Measurements from ENCODE around the gene MBNL2.

The MBNL2 gene

DNA sequence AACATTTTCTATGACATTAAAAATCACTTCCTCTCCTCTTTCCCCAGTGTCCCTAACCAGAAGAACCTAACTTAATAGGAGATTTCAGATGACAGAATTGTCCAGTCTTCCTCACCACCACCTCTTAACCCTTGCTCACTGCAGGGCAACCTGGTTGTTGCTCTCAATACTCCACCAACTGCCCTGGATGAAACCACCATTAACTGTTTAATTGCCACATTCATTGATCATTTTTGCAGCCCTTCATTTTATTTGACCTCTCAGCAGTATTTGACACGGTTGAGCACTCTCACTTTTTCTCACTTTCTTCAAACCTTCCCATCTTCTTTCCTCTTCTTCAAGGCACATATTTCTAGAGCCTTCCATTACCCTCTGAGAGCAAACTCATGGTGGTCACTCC, 84.0 kb downstream of the MBNL2 start:
- DNase-seq = no peak

GRCh38 chr13:97306645-97307044, 84.5 kb downstream of the MBNL2 start:
- DNase-seq = no peak

DNA sequence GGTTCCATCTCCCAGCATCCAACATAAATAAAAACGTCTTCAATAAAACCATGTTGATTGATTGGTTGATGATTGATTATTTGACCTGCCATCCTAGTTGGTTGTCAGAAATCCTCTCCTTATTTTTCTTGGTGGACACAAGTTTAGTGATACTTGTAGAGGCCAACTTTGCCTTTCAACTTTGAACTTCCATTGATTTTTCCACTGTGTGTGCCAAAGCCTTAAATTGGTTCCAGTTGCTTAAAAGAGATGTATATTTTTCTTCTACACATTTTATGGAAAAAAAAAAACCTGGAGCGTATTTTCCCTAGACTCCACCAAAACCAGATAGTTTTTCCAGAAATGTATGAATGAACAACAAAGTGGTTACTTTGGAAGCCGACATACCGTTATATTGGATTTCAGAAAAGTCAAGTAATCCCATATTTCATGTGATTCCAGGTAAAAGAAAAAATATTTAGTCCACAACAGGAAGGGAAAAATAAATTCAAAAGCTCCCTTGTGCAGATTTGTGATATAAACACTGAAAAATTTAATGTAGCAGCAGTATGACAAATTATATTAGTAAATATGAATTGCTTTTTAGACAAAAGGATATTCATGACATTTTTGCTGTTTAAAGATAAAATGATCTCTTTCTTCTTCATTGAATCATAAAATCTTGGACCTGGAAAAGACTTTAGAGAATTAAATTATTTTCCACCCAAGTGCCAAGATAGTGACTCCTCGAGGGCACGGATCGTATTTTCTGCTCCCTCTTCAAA, 85.2 kb downstream of the MBNL2 start:
- DNase-seq = no peak

DNA sequence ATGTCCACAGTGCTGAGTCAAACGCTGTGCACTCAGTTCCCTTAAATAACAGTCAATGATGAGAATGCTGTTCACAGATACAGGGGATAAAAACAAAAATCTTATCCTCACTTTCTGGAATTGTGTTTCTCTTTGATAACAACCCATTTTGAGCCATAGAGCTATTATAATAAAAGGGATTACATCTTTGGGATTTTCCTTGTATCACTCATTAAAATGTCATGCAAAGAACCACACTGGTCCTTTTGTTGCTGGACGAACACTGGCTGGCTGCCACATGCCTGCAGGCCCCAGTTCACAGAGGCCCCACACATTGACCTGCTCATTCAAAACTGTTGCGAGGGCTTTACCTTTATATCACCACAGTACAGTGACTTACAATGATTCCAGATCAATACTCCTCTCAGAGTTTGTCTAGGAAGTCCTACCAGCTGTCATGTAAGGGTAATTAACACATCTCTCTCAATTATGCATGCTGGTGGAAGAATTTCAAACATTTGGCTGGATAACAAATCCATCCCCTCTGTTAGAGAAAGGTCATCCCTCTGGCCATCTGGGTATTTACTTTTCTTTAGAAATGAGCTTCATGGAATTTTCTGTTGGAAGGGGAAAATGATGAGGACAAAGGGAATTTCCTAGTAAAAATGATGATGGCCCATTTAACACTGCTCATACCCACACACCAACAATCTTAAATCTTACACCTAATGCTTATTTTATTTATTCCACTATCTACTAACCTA, 85.9 kb downstream of the MBNL2 start:
- DNase-seq = peak in 1 of 2 experiments; percentile 33

GRCh38 chr13:97308735-97309429, 86.7 kb downstream of the MBNL2 start:
- no peak for DNase-seq

GRCh38 chr13:97310809-97311436, 88.8 kb downstream of the MBNL2 start:
- DNase-seq = no peak

GRCh38 chr13:97311956-97312355, 89.8 kb downstream of the MBNL2 start:
- no peak for DNase-seq

DNA sequence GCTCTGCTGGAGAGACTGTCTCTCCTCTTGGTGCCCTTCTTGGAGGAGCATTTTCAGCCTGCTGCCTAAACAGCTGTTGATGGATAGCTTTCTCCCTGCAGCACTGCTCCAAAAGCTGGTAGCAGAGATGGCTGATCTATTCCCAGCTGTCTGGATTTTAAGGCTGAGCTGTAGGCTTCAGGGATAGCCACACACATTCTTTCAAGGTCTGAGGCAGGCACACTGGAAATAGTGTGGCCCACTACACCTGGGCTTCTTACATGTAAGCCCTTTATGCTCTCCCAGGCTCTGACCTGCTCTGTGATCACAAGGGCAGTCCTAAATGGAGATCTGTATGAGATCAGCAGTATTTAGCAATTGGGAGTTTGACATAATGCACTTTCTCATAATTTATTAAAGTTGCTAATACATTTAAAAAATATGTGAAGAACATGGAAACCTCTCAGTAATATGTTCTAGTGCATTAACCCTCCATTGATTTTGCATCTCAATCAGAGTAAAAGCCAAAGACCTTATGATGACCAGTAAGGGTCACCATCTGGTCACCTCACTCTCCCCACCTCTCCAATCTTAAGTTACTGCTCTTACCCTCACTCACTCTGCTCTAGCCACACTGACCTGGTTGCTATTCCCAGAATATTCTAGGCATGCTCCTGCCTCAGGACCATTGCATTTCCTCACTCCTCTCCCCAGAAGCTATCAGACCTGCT, 91.6 kb downstream of the MBNL2 start:
- DNase-seq = peak in 1 of 2 experiments; percentile 8

DNA sequence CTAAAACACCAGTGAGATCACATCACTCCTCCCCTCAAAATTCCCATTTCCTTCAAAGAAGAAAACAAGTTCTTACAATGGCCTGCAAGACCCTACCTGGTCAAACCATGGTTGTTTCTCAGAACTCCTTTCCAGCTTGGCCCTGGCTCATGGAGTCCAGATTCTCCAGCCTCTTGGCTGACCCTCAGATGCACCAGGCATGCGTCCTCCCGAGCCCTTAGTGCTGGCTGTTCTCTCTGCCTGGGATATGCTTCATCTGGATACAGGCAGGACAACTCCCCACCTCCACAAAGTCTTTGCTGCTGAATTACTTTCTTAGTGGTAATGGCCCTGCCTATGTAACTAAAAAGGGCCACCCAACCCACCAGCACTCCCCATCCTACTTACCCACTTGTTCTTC, 94.3 kb downstream of the MBNL2 start:
- no peak for DNase-seq

DNA sequence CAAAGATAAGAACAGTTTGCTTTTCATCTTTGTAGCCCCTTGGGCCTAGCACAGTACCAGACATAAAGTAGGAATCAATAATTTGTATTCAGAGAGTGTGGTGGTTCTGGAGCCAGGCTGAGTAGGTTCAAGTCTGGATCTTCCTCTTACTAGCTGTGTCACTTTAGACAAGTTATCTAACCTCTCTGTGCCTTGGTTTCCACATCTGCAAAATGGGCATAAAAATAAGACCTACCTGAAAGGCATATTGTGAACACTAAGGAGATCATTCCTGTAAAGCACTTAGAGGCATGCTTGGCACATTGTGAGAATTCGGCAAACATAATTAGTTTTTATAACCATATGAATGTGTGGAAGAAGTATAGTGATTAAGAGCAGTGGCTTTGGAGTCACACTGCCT, 95.8 kb downstream of the MBNL2 start:
- DNase-seq = no peak

GRCh38 chr13:97318532-97318931, 96.4 kb downstream of the MBNL2 start:
- no peak for DNase-seq

- DNase-seq = no peak
These were observed 97.1 kb downstream of the MBNL2 start for GRCh38 chr13:97319113-97319720.

GRCh38 chr13:97321101-97321500, 99.0 kb downstream of the MBNL2 start:
- no peak for DNase-seq

DNA sequence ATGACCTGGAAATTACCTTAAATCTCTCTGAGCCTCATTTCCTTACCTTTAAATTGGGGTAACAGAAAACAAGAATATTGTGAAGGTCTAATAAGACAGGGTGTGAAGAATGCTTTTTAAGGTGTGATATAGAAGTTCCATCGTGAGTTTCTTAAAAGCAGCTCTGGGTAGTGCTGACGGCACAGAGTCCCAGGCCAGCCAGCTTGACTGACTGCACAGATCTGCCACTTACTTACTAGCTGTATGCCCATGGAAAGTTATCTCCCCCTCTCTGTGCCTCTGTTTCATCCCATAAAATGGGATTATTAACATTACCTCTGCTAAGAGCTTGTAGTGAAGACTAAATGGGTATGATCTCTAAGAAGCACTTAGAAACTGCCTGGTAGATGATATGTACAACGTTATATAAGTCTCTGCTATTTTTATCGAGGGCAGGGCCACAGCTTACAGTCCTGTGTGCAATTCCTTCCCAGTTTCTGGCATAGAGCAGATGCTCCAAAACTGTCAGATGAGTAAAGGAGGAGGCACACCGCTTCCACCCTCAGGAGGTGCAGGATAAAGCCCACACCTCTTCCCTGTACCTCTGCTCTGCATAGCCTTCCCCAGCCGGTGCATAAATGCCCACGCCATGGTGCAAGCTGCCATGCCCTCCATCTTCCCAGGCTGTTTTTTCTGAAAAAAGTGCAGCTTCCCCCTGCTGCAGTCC, 99.6 kb downstream of the MBNL2 start:
- DNase-seq = no peak

DNA sequence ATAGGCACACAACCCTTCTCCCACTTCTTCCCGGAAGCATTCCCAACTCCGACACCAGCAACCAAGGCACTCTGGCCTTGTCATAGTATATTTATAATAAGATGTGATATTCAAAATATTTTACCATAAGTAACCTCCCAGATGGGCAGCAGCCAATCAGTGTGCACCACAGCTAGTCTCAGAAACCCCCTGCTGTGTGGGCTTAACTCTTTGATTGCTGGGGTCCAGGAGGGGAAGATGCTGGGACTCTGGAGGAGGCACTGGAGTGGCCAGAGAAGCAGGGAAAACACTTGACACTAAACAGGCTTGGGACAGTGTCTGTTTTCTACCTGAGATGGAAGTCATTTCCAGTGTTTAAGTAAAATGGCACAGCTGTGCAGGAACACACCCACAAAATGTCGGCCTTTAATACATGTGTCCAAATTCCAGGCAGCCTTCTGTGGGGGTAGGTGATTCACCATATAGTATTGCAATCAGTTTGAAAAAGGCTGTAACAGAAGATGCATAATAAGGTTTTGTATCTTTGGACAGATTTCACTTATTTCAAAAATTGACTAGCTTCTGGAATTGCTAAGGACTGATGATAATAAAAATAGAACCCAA, 100.7 kb downstream of the MBNL2 start:
- DNase-seq = no peak

DNA sequence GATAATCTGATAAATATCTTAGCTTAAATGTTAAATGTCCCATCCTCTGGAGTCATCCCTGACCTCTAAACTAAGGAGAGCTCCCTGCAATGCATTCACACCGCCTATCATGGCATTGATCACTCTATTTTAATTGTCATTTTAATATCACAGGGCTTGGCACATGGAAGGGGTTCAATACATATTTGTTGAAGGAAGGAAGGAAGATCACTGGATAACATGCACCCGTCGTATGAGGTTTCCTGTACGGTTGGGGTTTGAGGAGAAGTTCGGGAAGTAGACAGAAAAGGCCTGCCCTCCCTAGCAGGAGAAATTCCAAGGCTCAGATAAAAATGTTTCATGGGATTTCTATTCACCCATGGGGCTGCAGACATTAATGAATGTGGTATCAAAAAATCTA, 102.0 kb downstream of the MBNL2 start:
- DNase-seq = no peak

GRCh38 chr13:97325738-97326137, 103.6 kb downstream of the MBNL2 start:
- DNase-seq = no peak

DNA sequence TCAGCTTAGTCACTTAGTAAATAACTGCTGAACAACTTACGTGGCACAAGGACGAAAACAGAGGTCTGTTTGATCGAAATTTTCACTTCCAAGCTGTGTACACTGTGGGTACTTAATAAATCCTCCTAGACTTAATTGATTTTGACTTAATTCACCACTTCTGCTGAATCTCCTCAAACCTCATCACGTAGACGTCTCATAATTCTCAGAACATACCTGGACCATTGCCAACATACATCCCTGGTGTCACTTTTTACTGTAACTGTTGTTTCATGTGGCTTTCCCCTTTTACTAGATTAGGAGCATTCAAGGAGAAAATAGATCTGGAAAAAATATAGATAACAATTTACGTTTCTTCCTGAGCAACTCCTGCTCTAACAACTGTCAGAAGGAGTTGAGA, 105.0 kb downstream of the MBNL2 start:
- no peak for DNase-seq

- no peak for DNase-seq
These were observed 105.5 kb downstream of the MBNL2 start for GRCh38 chr13:97327506-97328221.

DNA sequence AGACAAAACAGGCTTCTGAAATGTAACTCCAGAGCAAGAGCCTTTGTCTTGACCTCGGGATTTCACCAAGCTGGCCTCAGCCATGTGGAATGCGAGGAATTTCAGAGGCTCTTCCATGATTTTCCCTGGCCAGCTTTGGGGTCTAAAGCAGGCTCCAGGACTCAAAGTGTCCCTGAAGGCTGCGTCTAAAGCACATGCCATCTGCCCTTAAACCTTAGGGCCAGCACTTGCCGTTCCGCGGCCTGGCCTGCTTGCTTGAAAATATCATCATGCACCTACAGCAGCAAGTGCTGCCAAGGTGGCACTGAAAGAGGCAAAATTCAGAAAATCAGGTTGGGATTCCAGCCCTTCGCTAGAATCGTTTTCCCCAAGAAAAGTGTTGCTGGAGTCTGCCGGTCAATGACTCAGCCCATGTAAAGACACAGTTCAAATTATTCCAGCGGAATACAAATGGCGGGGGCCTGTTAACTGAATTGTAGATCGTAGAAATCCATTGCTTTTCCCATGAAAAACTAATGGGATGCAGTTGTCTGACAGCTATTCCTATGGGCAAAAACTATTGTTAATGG, 106.2 kb downstream of the MBNL2 start:
- DNase-seq = no peak

Data from NCI-H524 (cell line).